GM21528 (cell line): ENCODE data around the gene ASB2.
A peak's percentile ranks its signal among the peaks of the same experiment; 100 is the strongest.

Experiments
- ATAC-seq: cut with Tn5 transposase; IDR thresholded peaks from one replicate; pipeline ENCODE4 v1.9.1; 2021; ENCODE audit warnings: mild to moderate bottlenecking, moderate library complexity; ENCODE audit not compliant: unreplicated experiment, low FRiP score

ASB2 gene

DNA sequence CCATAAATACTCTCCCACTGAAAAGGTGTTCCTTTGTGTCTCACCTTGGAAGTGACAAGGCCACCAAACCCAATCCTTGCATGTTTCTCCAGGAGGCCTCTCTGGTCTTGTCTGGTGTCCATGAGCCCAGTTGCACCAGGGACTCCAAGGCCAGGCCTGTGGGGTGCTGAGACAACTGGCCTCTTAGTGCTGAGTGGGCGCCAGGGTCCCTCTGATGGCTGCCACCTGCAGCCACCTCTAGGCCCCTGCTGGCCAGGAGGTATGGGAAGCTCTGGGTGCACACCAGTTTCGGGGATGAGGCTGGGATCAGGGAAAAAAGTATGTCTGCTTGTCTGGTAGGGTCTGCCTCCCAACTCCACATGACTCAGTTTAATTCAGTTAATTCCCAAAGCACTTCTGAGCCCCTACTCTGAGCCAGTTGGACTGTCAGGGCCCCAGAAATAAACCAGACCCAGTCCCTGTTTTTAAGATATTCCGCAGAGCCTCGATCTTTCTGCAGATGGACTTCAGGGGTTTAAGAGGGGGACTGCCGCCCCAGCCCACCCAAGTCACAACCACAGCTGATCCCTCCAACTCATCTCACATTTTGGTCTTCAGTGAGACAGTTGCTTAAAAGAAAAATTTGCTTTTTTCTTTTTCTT, 64.3 kb downstream of the ASB2 start:
- no peak for ATAC-seq

DNA sequence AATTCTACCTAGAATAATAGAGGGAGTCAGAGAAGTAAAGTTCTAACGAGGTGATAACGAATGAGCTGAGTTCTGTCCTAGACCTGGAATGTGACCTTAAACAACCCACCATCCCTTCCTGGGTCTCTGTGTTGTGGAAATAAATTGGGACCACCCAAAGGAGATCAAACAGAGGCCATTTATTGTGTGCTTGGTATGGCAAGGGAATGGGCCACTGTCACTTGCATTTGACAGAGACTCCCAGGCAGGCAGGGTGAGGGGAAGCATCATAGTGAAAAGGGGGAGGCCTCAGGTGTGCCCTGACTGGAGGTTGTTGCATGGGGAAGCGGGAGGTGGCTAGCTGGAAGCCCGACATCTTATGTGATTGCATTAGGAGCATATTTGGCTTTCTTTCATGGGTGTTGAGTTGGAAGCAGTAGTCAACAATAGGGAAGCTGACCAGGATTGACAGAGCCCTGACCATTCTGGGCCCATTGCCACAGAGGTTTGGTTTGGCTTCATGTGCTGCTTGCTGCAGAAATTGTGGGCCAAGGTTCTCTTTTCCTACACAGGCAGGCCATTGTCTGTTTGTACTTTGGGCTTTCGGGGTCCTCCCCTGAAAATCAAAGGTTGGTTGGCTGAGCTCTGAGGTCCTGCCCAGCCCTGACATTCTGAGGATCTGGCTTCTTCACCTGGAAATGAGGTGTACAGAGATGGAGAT, 66.8 kb downstream of the ASB2 start:
- no peak for ATAC-seq

GRCh38 chr14:93906341-93907329, 69.7 kb downstream of the ASB2 start:
- ATAC-seq: no peak

GRCh38 chr14:93905623-93906022, 70.7 kb downstream of the ASB2 start:
- no peak for ATAC-seq

DNA sequence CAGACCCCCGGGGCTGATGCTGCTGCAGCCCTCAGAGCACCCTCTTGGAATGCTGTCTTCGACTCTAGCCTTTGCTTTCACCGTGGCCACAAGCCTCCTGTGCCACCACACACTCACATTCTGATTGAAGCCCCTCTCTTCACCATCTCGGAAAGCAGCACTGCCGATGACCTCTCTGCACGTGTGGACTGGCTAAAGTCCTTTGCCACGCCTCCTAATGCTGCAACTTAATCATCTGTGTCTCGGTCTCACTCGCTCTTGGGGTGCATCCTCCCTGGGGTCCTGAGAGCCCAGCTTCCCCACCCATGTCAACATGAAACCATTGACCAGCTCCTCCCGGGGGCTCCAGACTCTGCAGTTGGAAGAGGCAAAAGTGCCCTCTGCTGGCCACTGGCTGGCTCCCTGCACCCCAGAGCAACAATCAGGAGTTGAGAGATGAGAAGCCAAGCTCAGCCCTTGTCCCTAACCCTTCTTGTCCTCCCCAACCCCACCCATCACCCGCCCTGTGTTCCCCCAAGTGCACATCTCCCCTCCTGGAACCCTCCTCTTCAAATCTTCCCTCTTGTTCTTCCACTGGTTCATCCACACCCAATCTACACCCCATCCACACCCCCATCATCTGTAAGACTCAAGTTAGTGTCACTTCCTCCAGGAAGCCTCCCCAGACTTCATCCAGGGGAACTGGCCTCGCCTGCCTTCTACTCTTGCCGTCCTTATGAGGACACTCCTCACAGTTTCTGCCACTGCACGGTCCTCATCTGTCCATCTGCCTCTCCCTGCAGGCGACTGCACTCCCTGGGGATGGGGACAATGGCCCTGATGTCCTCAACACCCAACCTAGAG, 72.8 kb downstream of the ASB2 start:
- no peak for ATAC-seq

- ATAC-seq: no peak
Observed at GRCh38 chr14:93902619-93903307, 73.6 kb downstream of the ASB2 start.

GRCh38 chr14:93901813-93902212, 74.6 kb downstream of the ASB2 start:
- no peak for ATAC-seq

DNA sequence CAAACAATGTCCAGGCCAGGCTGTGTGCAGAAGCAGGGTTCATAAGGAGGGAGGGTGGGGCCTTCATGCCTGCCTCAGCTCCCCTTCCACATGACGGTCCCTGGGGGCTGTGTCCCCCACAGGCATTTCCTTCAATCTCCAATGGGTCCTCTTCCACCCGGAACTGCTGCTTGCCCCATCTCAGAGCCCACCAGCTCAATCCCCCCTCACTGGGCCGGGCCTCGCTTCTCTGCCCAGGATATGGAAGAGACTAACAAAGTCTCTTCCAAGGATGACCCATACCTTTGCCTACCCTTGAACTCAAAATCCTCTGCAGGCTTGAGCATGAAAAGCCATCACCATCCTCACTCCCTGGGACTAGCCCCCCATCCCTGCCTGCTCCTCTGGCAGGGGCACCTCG, 77.6 kb downstream of the ASB2 start:
- ATAC-seq: no peak

GRCh38 chr14:93898081-93898611, 78.2 kb downstream of the ASB2 start:
- no peak for ATAC-seq

- no peak for ATAC-seq
Observed at GRCh38 chr14:93897476-93897845, 78.9 kb downstream of the ASB2 start.

DNA sequence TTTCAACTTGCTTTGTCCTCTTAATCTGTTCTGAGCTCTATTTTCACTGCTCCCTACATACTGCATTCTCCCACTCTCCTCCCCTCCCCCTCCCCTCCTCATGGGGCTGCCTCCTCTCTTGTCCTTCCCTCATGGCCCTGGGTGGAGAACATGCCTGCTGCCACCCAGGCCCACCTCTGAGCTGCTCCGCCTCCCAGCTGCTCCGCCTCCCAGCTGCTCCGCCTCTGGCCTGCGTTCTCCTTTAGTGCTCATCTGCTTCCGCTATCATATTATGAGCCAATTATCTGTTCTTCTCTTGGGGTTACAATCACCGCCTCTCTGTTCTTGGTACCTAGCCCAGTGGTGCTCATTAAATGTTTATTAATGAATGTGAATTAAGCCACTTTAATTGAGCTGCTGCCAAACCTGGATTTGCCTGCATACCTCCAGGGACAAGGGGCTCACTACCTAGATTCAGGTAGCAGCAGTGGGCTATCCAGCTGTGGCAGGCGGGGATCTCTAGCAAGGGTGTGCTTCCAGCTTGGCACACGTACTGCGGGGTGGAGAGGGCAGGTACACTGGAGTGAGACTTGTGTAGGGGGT, 81.3 kb downstream of the ASB2 start:
- no peak for ATAC-seq

GRCh38 chr14:93893661-93894261, 82.6 kb downstream of the ASB2 start:
- no peak for ATAC-seq

DNA sequence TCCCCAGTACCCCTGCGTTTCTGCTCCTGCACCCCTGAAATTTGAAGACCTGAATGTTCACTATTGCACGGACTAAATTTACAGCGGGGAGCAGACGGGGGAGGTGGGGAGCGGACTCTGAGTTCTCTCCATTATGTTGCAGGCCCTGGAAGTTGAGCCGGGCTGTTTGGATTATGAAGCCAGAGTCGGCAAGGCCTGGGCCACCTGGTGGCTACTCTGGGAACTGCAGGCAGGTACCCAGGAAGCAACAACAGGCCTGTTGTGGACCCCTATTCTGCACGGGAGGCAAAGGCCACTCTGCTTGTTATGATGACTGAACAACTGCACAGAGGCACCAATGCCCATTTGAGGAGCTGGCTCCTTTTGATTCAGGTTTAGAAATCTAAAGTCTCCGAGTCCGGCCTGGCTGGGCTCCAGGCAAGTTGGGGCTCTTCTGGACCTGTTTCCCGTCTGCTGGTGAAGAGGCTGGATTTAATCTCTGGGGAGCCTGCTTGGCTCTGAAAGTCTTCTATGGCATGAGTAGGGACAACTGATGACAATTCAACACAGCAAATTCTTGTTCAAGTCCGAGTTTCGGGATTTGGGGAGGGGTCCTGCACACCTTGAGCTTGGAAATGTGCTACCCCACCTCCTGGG, 83.3 kb downstream of the ASB2 start:
- ATAC-seq: peak; percentile 55

DNA sequence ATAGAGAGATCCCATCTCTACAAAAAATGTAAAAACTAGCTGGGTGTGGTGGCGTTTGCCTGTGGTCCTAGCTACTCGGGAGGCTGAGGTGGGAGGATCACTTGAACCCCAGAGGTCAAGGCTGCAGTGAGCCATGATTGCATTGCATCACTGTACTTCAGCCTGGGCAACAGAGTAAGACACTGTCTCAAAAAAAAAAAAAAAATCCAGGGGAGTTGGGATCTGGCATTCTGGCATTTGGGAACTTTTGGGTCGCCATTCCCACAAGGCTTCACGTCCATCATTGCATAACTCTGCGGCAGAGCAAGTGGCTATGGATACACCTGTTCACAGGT, 83.9 kb downstream of the ASB2 start:
- ATAC-seq: no peak

DNA sequence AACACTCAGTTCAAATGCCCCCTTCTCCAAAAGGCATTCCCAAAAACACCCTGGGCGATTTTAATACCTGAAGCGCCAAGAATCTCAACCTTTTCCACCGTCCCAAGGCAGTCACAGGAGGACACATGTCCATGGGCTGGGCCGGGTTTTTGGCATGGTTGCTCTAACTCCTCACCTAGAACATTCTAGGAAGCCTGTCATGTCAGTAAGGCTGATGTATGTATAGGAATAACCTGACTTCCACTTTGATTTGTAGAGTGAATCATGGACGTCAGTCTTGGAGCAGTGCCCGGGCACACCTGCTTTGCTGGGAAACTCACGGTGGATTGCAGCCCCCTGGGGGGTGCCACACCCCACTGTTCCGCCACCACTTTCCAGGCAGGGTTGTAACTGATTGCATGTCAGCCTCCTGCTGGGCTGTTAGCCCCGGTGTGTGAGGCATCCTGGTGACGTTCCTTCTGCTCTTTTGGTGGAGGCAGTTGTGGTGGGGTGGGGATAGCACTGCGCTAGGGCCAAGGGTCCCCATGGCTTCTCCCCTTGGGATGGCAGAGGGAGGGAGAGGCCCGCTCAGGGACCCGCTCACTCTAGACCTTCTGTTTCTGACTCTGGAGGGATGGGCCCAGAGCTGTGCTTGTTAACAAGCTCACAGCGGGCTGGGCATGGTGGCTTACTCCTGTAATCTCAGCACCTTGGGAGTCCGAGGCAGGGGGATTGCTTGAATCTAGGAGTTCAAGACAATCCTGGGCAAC, 84.4 kb downstream of the ASB2 start:
- no peak for ATAC-seq

GRCh38 chr14:93889739-93890483, 86.5 kb downstream of the ASB2 start:
- ATAC-seq: no peak

GRCh38 chr14:93888995-93889394, 87.4 kb downstream of the ASB2 start:
- ATAC-seq: no peak
